A549 (cell line): ENCODE data around the gene CLCN4.

ENCODE experiments used
- CHD2 ChIP-seq: fragments of 150-350 bp; IDR thresholded peaks from 2 replicates; pipeline ENCODE4 v1.6.1; 2014; ENCODE audit warnings: low read length; ENCODE audit not compliant: partially characterized antibody
- KDM1A ChIP-seq: fragments of 200-600 bp; sonication (generic); IDR thresholded peaks from 2 replicates; pipeline ENCODE4 v1.6.1; 2016; ENCODE audit warnings: low read depth, mild to moderate bottlenecking
- KDM5A ChIP-seq: fragments of 200-600 bp; sonication (generic); IDR thresholded peaks from 2 replicates; pipeline ENCODE4 v1.6.1; 2016; ENCODE audit warnings: antibody characterized with exemption, mild to moderate bottlenecking
- MYC ChIP-seq: IDR thresholded peaks from 2 replicates; pipeline ENCODE4 v1.6.1; 2012; ENCODE audit warnings: mild to moderate bottlenecking, inconsistent platforms, low read length, improper control_type of control experiment, borderline replicate concordance
- PHF8 ChIP-seq: fragments of 200-600 bp; sonication (generic); IDR thresholded peaks from 2 replicates; pipeline ENCODE4 v1.6.1; 2016; ENCODE audit warnings: low read depth, mild to moderate bottlenecking, antibody characterized with exemption, moderate library complexity, borderline replicate concordance
- POLR2AphosphoS2 ChIP-seq: conservative IDR thresholded peaks from 2 replicates; pipeline ENCODE4 v1.6.1; 2012; ENCODE audit warnings: low read length, improper control_type of control experiment, inconsistent platforms
- RAD21 ChIP-seq, 2 experiments: fragments of >200 bp in 1 of 2; sonication (Bioruptor Twin) in 1 of 2; formaldehyde crosslinking in 1 of 2; IDR thresholded peaks in 1 of 2; conservative IDR thresholded peaks in 1 of 2; 2 replicates in 1 of 2; 3 replicates in 1 of 2; pipeline ENCODE4 v1.6.1; 2012 to 2018; ENCODE audit warnings: inconsistent platforms in 1 of 2
- SMC3 ChIP-seq: fragments of >200 bp; sonication (Bioruptor Twin); formaldehyde crosslinking; IDR thresholded peaks from 3 replicates; pipeline ENCODE4 v1.6.1; 2018; ENCODE audit warnings: inconsistent platforms
- TF ChIP-seq, protein P1 (sequence below): fragments of 250-450 bp; sonication (Bioruptor Pico); IDR thresholded peaks from 2 replicates; pipeline ENCODE4 v1.5.0; 2021; ENCODE audit warnings: mild to moderate bottlenecking, moderate library complexity, borderline replicate concordance
- TF ChIP-seq, protein P2 (sequence below): fragments of >200 bp; sonication (Bioruptor Twin); formaldehyde crosslinking; IDR thresholded peaks from 3 replicates; pipeline ENCODE4 v1.5.1; 2016
- TF ChIP-seq, protein P3 (sequence below): IDR thresholded peaks from 2 replicates; pipeline ENCODE4 v1.6.1; 2012
- TF ChIP-seq, protein P4 (sequence below): fragments of 200-600 bp; sonication (generic); IDR thresholded peaks from 2 replicates; pipeline ENCODE4 v1.6.1; 2016; ENCODE audit warnings: antibody characterized with exemption, mild to moderate bottlenecking, moderate library complexity

DNA sequence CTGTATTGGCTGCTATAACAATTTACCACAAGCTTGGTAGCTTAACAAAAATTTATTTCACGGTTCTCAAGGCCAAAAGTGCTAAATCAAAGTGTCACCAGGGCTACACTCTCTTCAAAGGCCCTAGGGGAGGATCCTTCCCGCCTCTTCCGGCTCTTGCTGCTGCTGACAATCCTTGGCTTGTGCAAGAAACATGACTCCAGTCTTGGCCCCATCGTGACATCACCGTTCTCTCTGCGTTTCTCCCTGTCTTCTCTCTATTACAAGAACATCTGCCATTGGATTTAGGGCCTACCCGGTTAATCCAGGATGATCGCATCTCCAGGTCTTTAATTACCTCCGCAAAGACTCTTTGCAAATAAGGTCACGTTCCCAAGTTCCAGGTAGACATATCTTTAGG lies 10.4 kb upstream of the CLCN4 start:
- TF ChIP-seq RAD21 (conservative IDR thresholded peaks at IDR 0.05 in 1 of 2, IDR thresholded peaks at IDR 0.05 in 1 of 2) (no peak), KDM1A (no peak), POLR2AphosphoS2 (no peak), SMC3 (no peak), CHD2 (no peak), KDM5A (no peak), PHF8 (no peak), MYC (no peak)
- TF ChIP-seq, protein P1, sequence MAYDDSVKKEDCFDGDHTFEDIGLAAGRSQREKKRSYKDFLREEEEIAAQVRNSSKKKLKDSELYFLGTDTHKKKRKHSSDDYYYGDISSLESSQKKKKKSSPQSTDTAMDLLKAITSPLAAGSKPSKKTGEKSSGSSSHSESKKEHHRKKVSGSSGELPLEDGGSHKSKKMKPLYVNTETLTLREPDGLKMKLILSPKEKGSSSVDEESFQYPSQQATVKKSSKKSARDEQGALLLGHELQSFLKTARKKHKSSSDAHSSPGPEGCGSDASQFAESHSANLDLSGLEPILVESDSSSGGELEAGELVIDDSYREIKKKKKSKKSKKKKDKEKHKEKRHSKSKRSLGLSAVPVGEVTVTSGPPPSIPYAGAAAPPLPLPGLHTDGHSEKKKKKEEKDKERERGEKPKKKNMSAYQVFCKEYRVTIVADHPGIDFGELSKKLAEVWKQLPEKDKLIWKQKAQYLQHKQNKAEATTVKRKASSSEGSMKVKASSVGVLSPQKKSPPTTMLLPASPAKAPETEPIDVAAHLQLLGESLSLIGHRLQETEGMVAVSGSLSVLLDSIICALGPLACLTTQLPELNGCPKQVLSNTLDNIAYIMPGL (CRISPR knock-in tag): no peak
- TF ChIP-seq, protein P2, sequence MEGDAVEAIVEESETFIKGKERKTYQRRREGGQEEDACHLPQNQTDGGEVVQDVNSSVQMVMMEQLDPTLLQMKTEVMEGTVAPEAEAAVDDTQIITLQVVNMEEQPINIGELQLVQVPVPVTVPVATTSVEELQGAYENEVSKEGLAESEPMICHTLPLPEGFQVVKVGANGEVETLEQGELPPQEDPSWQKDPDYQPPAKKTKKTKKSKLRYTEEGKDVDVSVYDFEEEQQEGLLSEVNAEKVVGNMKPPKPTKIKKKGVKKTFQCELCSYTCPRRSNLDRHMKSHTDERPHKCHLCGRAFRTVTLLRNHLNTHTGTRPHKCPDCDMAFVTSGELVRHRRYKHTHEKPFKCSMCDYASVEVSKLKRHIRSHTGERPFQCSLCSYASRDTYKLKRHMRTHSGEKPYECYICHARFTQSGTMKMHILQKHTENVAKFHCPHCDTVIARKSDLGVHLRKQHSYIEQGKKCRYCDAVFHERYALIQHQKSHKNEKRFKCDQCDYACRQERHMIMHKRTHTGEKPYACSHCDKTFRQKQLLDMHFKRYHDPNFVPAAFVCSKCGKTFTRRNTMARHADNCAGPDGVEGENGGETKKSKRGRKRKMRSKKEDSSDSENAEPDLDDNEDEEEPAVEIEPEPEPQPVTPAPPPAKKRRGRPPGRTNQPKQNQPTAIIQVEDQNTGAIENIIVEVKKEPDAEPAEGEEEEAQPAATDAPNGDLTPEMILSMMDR: no peak
- TF ChIP-seq, protein P3, sequence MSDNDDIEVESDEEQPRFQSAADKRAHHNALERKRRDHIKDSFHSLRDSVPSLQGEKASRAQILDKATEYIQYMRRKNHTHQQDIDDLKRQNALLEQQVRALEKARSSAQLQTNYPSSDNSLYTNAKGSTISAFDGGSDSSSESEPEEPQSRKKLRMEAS: no peak
- TF ChIP-seq, protein P4, sequence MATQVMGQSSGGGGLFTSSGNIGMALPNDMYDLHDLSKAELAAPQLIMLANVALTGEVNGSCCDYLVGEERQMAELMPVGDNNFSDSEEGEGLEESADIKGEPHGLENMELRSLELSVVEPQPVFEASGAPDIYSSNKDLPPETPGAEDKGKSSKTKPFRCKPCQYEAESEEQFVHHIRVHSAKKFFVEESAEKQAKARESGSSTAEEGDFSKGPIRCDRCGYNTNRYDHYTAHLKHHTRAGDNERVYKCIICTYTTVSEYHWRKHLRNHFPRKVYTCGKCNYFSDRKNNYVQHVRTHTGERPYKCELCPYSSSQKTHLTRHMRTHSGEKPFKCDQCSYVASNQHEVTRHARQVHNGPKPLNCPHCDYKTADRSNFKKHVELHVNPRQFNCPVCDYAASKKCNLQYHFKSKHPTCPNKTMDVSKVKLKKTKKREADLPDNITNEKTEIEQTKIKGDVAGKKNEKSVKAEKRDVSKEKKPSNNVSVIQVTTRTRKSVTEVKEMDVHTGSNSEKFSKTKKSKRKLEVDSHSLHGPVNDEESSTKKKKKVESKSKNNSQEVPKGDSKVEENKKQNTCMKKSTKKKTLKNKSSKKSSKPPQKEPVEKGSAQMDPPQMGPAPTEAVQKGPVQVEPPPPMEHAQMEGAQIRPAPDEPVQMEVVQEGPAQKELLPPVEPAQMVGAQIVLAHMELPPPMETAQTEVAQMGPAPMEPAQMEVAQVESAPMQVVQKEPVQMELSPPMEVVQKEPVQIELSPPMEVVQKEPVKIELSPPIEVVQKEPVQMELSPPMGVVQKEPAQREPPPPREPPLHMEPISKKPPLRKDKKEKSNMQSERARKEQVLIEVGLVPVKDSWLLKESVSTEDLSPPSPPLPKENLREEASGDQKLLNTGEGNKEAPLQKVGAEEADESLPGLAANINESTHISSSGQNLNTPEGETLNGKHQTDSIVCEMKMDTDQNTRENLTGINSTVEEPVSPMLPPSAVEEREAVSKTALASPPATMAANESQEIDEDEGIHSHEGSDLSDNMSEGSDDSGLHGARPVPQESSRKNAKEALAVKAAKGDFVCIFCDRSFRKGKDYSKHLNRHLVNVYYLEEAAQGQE: no peak
